GM19043 (cell line): Measurements from ENCODE around the gene HIVEP3.

ENCODE experiments used
- ATAC-seq: cut with Tn5 transposase; IDR thresholded peaks from one replicate; pipeline ENCODE4 v1.9.1; 2021; ENCODE audit warnings: low read depth; ENCODE audit not compliant: unreplicated experiment

The HIVEP3 gene

GRCh38 chr1:41767534-41768525, 150.9 kb downstream of the HIVEP3 start:
- ATAC-seq: no peak

GRCh38 chr1:41766546-41766945, 152.2 kb downstream of the HIVEP3 start:
- ATAC-seq: no peak

- ATAC-seq: no peak
These were observed 152.7 kb downstream of the HIVEP3 start for GRCh38 chr1:41766041-41766440.

- ATAC-seq: no peak
These were observed 153.6 kb downstream of the HIVEP3 start for GRCh38 chr1:41765152-41765551.

- no peak for ATAC-seq
These were observed 154.1 kb downstream of the HIVEP3 start for GRCh38 chr1:41764656-41765055.

GRCh38 chr1:41762777-41763176, 155.9 kb downstream of the HIVEP3 start:
- no peak for ATAC-seq

- ATAC-seq: no peak
These were observed 156.5 kb downstream of the HIVEP3 start for GRCh38 chr1:41762251-41762650.

GRCh38 chr1:41758904-41759548, 159.7 kb downstream of the HIVEP3 start:
- ATAC-seq: no peak

- no peak for ATAC-seq
These were observed 160.2 kb downstream of the HIVEP3 start for GRCh38 chr1:41758500-41758899.

- ATAC-seq: no peak
These were observed 164.2 kb downstream of the HIVEP3 start for GRCh38 chr1:41754540-41754939.

- no peak for ATAC-seq
These were observed 166.1 kb downstream of the HIVEP3 start for GRCh38 chr1:41752514-41753170.

- peak; percentile 30 for ATAC-seq
These were observed 166.8 kb downstream of the HIVEP3 start for GRCh38 chr1:41751804-41752513.

GRCh38 chr1:41749991-41750745, 168.6 kb downstream of the HIVEP3 start:
- ATAC-seq: no peak

GRCh38 chr1:41745022-41745421, 173.7 kb downstream of the HIVEP3 start:
- no peak for ATAC-seq

- ATAC-seq: no peak
These were observed 175.4 kb downstream of the HIVEP3 start for GRCh38 chr1:41743366-41743765.

- no peak for ATAC-seq
These were observed 176.5 kb downstream of the HIVEP3 start for GRCh38 chr1:41742219-41742618.

GRCh38 chr1:41741244-41741643, 177.5 kb downstream of the HIVEP3 start:
- no peak for ATAC-seq

- no peak for ATAC-seq
These were observed 178.0 kb downstream of the HIVEP3 start for GRCh38 chr1:41740630-41741239.

GRCh38 chr1:41740058-41740457, 178.7 kb downstream of the HIVEP3 start:
- ATAC-seq: no peak
